IgD-negative memory B cell (primary cell): ENCODE data around the gene PXK. TPM values are rescaled to one million over a fixed set of nuclear protein-coding genes. Genes with fewer than 3 reads are reported as not detected.
A peak's percentile ranks its signal among the peaks of the same experiment; 100 is the strongest.

Source experiments
- H3K27ac Mint-ChIP-seq, 3 donors: one replicate each; pipeline ENCODE4 v1.8.0; 2020 to 2022; ENCODE audit warnings: mild to moderate bottlenecking in 3 of 3, mixed read lengths in 3 of 3, moderate library complexity in 1 of 3
- H3K27me3 Mint-ChIP-seq: one replicate; pipeline ENCODE4 v1.8.0; 2021; ENCODE audit warnings: mixed read lengths
- H3K36me3 Mint-ChIP-seq: one replicate; pipeline ENCODE4 v1.8.0; 2020; ENCODE audit warnings: mild to moderate bottlenecking, mixed read lengths
- H3K4me1 Mint-ChIP-seq, 3 donors: one replicate each; pipeline ENCODE4 v1.8.0; 2020 to 2022; ENCODE audit warnings: mixed read lengths in 3 of 3, mild to moderate bottlenecking in 1 of 3
- H3K4me3 Mint-ChIP-seq, 4 donors: one replicate each; pipeline ENCODE4 v1.8.0; 2020 to 2022; ENCODE audit warnings: mild to moderate bottlenecking in 4 of 4, mixed read lengths in 4 of 4, moderate library complexity in 3 of 4
- H3K9me3 Mint-ChIP-seq, 3 donors: one replicate each; pipeline ENCODE4 v1.8.0; 2020 to 2021; ENCODE audit warnings: mixed read lengths in 3 of 3, mild to moderate bottlenecking in 1 of 3
- polyA plus RNA-seq: library from polyadenylated mRNA; unstranded; fragments of 300-500 nt; fragmentation: Illumina TruSeq; gene quantifications from one replicate; pipeline ENCODE4 v1.2.3, GENCODE V29; 2021

Gene PXK
- polyA plus RNA-seq, 1 donor from 2014 or later, result 92.3 TPM

DNA sequence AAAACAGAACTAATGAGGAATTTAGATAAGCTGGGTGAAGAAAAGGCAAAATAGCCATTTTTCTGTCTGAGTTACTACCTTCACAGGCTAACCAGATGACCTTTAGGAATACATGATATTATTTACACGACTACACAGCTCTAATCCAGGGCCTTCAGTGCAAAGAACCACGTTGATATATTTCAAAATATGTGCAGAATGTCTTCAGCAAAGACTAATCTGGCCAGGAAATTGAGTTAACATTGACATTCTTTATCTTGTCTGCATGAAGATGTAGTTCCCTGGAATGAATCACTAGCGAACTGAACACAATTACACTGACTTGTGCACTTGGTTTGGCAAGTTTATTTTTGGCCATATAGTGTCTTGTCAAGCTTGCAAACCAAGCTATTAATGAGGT is 59.5 kb downstream of the PXK start:
- Mint-ChIP-seq H3K27me3 (no peaks in the 10 kb centered on the region), H3K36me3 (peaks cover 4% of the 10 kb centered on the region), H3K27ac (no peak overlapping the region), H3K9me3 (no peaks in the 10 kb centered on the region), H3K4me3 (no peak overlapping the region), H3K4me1 (peaks cover 17 to 20% (median 18%) of the 10 kb centered on the region in 3 donors)

DNA sequence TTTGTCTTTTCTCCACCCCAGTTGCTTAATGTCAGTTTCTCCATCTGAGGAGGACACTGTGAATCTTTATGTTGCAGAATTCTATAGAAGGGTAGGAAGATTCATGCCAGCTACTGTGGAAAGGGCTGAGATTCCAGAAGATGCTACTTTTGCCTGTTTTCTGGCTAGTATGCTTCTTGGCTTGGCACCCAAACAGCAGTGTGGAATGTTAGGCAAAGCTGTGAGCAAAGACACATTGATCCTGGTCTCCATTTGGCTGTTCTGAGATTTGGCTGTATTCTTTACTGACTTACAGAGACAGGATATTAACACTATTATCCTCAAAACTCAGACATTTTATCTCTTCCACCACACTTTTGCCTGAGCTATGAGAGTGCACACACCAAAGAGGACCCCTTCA is 61.6 kb downstream of the PXK start:
- Mint-ChIP-seq H3K27ac (peak overlapping the region in 1 of 3 donors; percentile 42), H3K4me1 (no peaks in the 10 kb centered on the region), H3K9me3 (no peaks in the 10 kb centered on the region), H3K27me3 (no peaks in the 10 kb centered on the region), H3K4me3 (no peak overlapping the region), H3K36me3 (peaks cover 4% of the 10 kb centered on the region)

DNA sequence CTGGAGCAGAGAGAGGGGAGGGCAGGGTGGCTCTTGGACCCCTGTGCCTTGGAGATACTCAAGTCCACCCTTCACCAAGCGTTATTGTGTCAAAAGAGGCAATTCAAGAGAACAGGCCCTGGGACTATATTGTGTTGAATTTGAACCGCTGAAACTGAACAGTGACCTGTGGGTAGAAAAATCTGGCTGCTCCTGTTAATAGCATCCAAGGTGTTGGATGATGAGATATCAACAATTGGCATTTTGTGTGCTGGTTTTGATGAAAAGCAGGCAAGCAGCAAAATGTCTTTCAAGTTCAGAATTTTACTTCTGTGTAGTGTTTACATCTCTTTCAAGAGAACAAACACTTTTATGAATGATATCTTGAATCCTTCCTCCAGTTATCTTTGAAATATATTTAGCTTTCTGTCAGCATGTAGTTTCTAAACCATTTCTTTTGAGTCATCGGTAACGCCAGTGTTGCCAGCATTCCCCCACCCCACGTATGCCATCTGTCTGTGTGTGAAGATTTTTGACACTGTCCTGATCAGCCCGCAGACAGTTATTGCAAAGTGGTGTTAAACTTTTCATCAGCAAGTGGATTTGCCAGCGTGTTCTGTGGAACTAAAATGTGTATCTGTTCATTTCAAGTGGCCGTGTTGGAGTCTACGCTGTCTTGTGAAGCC is 66.1 kb downstream of the PXK start:
- no peak overlapping the region for H3K4me3 Mint-ChIP-seq
- no peaks in the 10 kb centered on the region for H3K27me3 Mint-ChIP-seq
- no peaks in the 10 kb centered on the region for H3K9me3 Mint-ChIP-seq
- H3K27ac Mint-ChIP-seq, result no peak overlapping the region
- H3K4me1 Mint-ChIP-seq, result peaks cover 5 to 28% (median 11%) of the 10 kb centered on the region in 3 donors
- H3K36me3 Mint-ChIP-seq, result no peaks in the 10 kb centered on the region

DNA sequence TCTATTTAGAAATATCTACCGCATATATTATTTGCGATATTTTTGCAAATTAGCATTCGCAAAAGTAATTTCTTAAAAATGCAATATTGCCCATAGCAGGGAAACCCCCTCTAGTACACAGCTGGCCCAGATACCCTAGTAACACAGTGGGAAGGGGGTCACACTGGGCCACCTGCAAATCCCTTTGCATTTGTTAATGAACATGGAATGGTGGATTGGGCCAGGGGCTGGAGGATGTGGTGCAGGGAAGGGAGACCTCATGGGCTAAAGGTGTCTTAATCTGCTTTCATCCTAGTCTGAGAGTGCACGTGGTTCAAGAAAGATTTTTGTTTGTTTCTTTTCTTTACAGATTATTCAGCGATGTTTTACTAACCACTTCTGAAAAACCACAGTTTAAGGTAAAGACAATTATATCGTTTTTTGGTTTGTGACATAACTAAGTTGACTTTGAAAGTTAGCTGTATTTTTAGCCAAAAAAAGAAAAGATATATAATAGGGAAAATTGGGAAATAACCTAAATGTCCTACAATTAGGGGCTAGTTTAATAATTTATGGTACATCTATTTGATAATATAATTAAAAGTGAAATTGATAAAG is 70.9 kb downstream of the PXK start:
- Mint-ChIP-seq H3K4me1 (peaks cover 12 to 37% (median 18%) of the 10 kb centered on the region in 3 donors), H3K4me3 (no peak overlapping the region), H3K27ac (peak overlapping the region in 1 of 3 donors; percentile 39), H3K9me3 (no peaks in the 10 kb centered on the region), H3K36me3 (no peaks in the 10 kb centered on the region), H3K27me3 (no peaks in the 10 kb centered on the region)

- Mint-ChIP-seq H3K4me3 (no peak overlapping the region), H3K27ac (peak overlapping the region in 1 of 3 donors; percentile 27), H3K36me3 (peaks cover 5% of the 10 kb centered on the region), H3K4me1 (peaks cover 17 to 42% (median 25%) of the 10 kb centered on the region in 3 donors), H3K9me3 (no peaks in the 10 kb centered on the region), H3K27me3 (no peaks in the 10 kb centered on the region)
These were observed 71.7 kb downstream of the PXK start for GRCh38 chr3:58404396-58404795.

GRCh38 chr3:58408906-58409305 is 76.2 kb downstream of the PXK start:
- Mint-ChIP-seq H3K27ac (peak overlapping the region in 1 of 3 donors; percentile 70), H3K36me3 (peaks cover 5% of the 10 kb centered on the region), H3K27me3 (no peaks in the 10 kb centered on the region), H3K9me3 (no peaks in the 10 kb centered on the region), H3K4me1 (peaks cover 16 to 30% (median 30%) of the 10 kb centered on the region in 3 donors), H3K4me3 (peak overlapping the region in 1 of 4 donors; percentile 63)

DNA sequence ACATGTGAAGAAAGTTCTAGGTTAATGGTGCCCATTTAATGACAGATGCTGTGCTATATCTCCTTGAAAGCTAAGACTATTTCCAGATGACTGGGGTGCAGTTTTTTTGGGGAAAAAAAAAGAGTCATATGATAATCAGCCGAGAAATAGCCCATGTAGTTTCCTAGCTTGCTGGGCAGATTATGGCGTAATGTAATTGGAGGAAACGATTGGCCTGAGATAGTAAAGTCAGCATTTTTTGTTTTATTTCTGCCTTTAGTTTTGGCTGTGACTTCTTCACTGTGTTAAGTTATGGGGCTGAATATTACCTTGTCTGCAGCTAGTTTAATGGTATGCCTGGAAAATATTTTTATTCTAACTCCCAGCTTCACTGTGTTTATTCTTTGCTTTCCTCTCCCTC is 77.0 kb downstream of the PXK start:
- Mint-ChIP-seq H3K4me1 (peaks cover 23 to 33% (median 30%) of the 10 kb centered on the region in 3 donors), H3K36me3 (peaks cover 5% of the 10 kb centered on the region), H3K27me3 (no peaks in the 10 kb centered on the region), H3K27ac (no peak overlapping the region), H3K9me3 (no peaks in the 10 kb centered on the region), H3K4me3 (no peak overlapping the region)

- Mint-ChIP-seq H3K36me3 (peaks cover 7% of the 10 kb centered on the region), H3K9me3 (no peaks in the 10 kb centered on the region), H3K27ac (no peak overlapping the region), H3K27me3 (no peaks in the 10 kb centered on the region), H3K4me3 (peak overlapping the region in 1 of 4 donors; percentile 46), H3K4me1 (peaks cover 27 to 30% (median 30%) of the 10 kb centered on the region in 3 donors)
These were observed 78.3 kb downstream of the PXK start for GRCh38 chr3:58411036-58411435.

- Mint-ChIP-seq H3K9me3 (no peaks in the 10 kb centered on the region), H3K4me1 (peaks cover 25 to 30% (median 27%) of the 10 kb centered on the region in 3 donors), H3K27me3 (no peaks in the 10 kb centered on the region), H3K27ac (peak overlapping the region in 1 of 3 donors; percentile 28), H3K36me3 (peaks cover 7% of the 10 kb centered on the region), H3K4me3 (no peak overlapping the region)
These were observed 79.4 kb downstream of the PXK start for GRCh38 chr3:58411851-58412830.

DNA sequence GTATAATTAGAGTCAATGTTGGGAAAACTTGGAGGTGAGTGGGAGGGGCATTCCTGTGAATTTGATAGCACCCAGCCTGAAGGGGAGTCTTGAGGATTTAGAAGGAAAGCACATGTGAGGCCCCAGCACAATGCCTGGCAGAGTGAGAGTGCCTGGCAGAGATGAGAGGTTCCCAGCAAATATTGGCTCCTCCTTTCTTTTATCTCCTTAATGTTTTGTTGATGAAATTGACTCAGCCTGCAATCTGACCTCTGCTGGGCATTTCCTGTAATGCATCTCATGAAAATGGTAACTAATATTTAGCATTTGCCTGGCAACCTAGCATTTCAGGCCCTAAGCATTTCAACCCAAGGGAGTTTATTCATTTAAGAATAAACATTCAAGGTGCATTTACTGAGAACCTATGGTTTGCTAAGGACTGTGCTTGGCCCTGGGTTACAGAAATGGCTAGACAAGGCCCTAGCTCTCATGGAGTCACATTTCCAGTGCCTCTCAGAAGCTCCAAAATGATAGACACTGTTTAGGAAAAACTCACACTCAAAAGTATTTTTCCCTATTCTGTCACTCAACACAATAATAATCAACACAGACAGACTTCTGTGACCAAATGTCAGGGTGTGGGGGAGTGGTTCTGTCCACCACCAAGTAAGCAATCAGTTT is 82.0 kb downstream of the PXK start:
- Mint-ChIP-seq H3K9me3 (no peaks in the 10 kb centered on the region), H3K27me3 (no peaks in the 10 kb centered on the region), H3K27ac (peak overlapping the region in 2 of 3 donors; percentile 3 to 31), H3K4me1 (peaks cover 29 to 33% (median 33%) of the 10 kb centered on the region in 3 donors), H3K4me3 (no peak overlapping the region), H3K36me3 (peaks cover 3% of the 10 kb centered on the region)

DNA sequence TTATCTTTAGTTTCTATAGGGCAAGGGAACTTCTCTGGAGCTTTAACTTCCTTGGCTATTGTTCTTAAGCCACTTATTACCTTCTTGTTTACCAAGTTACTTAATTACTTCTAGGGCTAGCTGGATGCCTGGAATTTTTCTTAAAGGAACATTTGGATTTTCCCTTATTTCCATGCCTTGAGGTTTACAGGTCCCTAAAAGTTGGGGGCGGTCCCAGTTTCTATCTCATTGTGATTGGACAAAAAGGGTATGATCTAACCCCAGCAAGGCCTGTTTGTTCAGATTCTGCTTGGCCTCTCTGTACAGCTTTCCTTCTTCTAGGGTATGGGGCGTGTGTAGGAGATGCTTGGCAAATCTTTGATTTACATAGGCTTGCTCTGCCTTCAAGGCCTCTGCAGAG is 83.5 kb downstream of the PXK start:
- Mint-ChIP-seq H3K4me3 (no peak overlapping the region), H3K36me3 (peaks cover 3% of the 10 kb centered on the region), H3K9me3 (no peaks in the 10 kb centered on the region), H3K27ac (no peak overlapping the region), H3K27me3 (no peaks in the 10 kb centered on the region), H3K4me1 (peaks cover 40 to 43% (median 42%) of the 10 kb centered on the region in 3 donors)

DNA sequence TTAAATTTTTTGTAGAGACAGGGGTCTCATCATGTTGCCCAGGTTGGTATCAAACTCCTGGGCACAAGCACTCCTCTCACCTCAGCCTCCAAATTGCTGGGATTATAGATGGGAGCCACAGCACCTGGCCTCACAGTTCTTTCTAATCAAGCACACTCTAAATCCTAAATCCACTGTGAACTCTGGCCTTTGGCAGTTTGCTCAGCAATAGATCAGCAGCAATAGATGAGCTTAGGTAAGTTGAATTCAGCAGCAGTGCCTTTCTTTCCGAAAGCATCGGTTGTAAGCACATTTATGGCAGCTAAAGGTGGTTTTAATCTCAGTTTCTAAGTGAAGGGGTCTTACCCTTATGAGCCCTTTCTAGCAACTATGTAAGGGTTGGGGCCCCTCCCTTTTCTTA is 84.4 kb downstream of the PXK start:
- Mint-ChIP-seq H3K4me3 (no peak overlapping the region), H3K27ac (peak overlapping the region in 2 of 3 donors; percentile 44 to 67), H3K4me1 (peaks cover 37 to 40% (median 39%) of the 10 kb centered on the region in 3 donors), H3K36me3 (peaks cover 3% of the 10 kb centered on the region), H3K27me3 (no peaks in the 10 kb centered on the region), H3K9me3 (no peaks in the 10 kb centered on the region)

- Mint-ChIP-seq H3K27me3 (no peaks in the 10 kb centered on the region), H3K36me3 (peaks cover 3% of the 10 kb centered on the region), H3K27ac (peak overlapping the region in 2 of 3 donors; percentile 80 to 96), H3K4me3 (peak overlapping the region in 2 of 4 donors; percentile 85 to 90), H3K4me1 (peaks cover 37 to 43% (median 38%) of the 10 kb centered on the region in 3 donors), H3K9me3 (no peaks in the 10 kb centered on the region)
These were observed 85.5 kb downstream of the PXK start for GRCh38 chr3:58418227-58418626.

- Mint-ChIP-seq H3K4me3 (peak overlapping the region in 3 of 4 donors; percentile 6 to 91 (median 14)), H3K4me1 (peaks cover 31 to 34% (median 32%) of the 10 kb centered on the region in 3 donors), H3K27me3 (no peaks in the 10 kb centered on the region), H3K27ac (peak overlapping the region; percentile 80 to 90 (median 89)), H3K36me3 (peaks cover 3% of the 10 kb centered on the region), H3K9me3 (no peaks in the 10 kb centered on the region)
These were observed 87.3 kb downstream of the PXK start for GRCh38 chr3:58419780-58420507.
